Astrocyte (in vitro differentiated cells and primary cell): ENCODE data around the gene PLPP3. TPM values are rescaled to one million over a fixed set of nuclear protein-coding genes. Genes with fewer than 3 reads are reported as not detected.

Experiments used
- DNase-seq: peaks from one replicate; pipeline ENCODE4 v3.0.0-alpha.2; 2010; ENCODE audit warnings: low read depth
- FAIRE-seq: peaks from 2 replicates; lab custom pipeline; 2011; peaks lifted over from hg19 to GRCh38; lab: Jason Lieb, UNC
- H2AFZ ChIP-seq: 2 replicates; pipeline ENCODE4 v1.6.0; 2012; ENCODE audit warnings: low read depth, low read length, inconsistent platforms
- H3K27ac ChIP-seq: 2 replicates; pipeline ENCODE4 v1.5.1; 2011; ENCODE audit warnings: low read depth, low read length, inconsistent platforms
- H3K27me3 ChIP-seq: 2 replicates; pipeline ENCODE4 v1.6.0; 2011; ENCODE audit warnings: low read length, inconsistent platforms; ENCODE audit not compliant: insufficient read depth
- H3K36me3 ChIP-seq: 2 replicates; pipeline ENCODE4 v1.5.1; 2011; ENCODE audit warnings: low read length, inconsistent platforms; ENCODE audit not compliant: insufficient read depth
- H3K4me1 ChIP-seq: 2 replicates; pipeline ENCODE4 v1.5.1; 2011; ENCODE audit warnings: low read length, inconsistent platforms; ENCODE audit not compliant: insufficient read depth
- H3K4me2 ChIP-seq: 2 replicates; pipeline ENCODE4 v1.6.0; 2012; ENCODE audit warnings: low read length, inconsistent platforms
- H3K4me3 ChIP-seq: 2 replicates; pipeline ENCODE4 v1.5.1; 2011; ENCODE audit warnings: low read depth, mild to moderate bottlenecking, low read length, inconsistent platforms; ENCODE audit not compliant: insufficient read depth
- H3K79me2 ChIP-seq: 2 replicates; pipeline ENCODE4 v1.6.0; 2012; ENCODE audit warnings: mild to moderate bottlenecking, low read length, inconsistent platforms; ENCODE audit not compliant: insufficient read depth
- H3K9ac ChIP-seq: 2 replicates; pipeline ENCODE4 v1.6.0; 2012; ENCODE audit warnings: mild to moderate bottlenecking, low read length, inconsistent platforms
- H3K9me3 ChIP-seq: 2 replicates; pipeline ENCODE4 v1.5.1; 2012; ENCODE audit warnings: low read depth, mild to moderate bottlenecking, low read length, inconsistent platforms; ENCODE audit not compliant: insufficient read depth
- H4K20me1 ChIP-seq: 2 replicates; pipeline ENCODE4 v1.6.0; 2012; ENCODE audit warnings: low read length, inconsistent platforms; ENCODE audit not compliant: insufficient read depth
- H3K27ac Mint-ChIP-seq: one replicate; pipeline ENCODE4 v1.8.0; 2021; ENCODE audit warnings: mild to moderate bottlenecking, mixed read lengths; ENCODE audit not compliant: unreplicated experiment
- H3K27me3 Mint-ChIP-seq: one replicate; pipeline ENCODE4 v1.8.0; 2021; ENCODE audit warnings: low read depth, mixed read lengths; ENCODE audit not compliant: unreplicated experiment
- H3K36me3 Mint-ChIP-seq: one replicate; pipeline ENCODE4 v1.8.0; 2021; ENCODE audit warnings: low read depth, mixed read lengths; ENCODE audit not compliant: unreplicated experiment
- H3K4me1 Mint-ChIP-seq: one replicate; pipeline ENCODE4 v1.8.0; 2021; ENCODE audit warnings: low read depth, mixed read lengths; ENCODE audit not compliant: unreplicated experiment
- H3K4me3 Mint-ChIP-seq: one replicate; pipeline ENCODE4 v1.8.0; 2021; ENCODE audit warnings: mild to moderate bottlenecking, moderate library complexity, mixed read lengths; ENCODE audit not compliant: unreplicated experiment
- H3K9me3 Mint-ChIP-seq: one replicate; pipeline ENCODE4 v1.8.0; 2021; ENCODE audit warnings: mild to moderate bottlenecking, mixed read lengths; ENCODE audit not compliant: unreplicated experiment
- CTCF ChIP-seq: IDR thresholded peaks from 2 replicates; pipeline ENCODE4 v1.5.1; 2011; ENCODE audit warnings: low read depth, mild to moderate bottlenecking, inconsistent platforms, low read length, moderate library complexity; ENCODE audit not compliant: insufficient read depth
- EZH2 ChIP-seq: IDR thresholded peaks from 2 replicates; pipeline ENCODE4 v1.6.1; 2012; ENCODE audit warnings: mild to moderate bottlenecking, low read length, inconsistent platforms; ENCODE audit not compliant: insufficient read depth
- total RNA-seq: library from RNA; stranded (reverse); gene quantifications from 2 replicates; pipeline ENCODE4 v1.2.1, GENCODE V29; 2021

PLPP3 gene
- total RNA-seq, 1 donor from 2014 or later: 2.2 TPM

- Mint-ChIP-seq H3K4me1 (peaks cover 2% of the 10 kb centered on the region), H3K4me3 (no peak overlapping the region), H3K27ac (no peak overlapping the region), H3K9me3 (peaks cover 4% of the 10 kb centered on the region), H3K36me3 (no peaks in the 10 kb centered on the region), H3K27me3 (peaks cover 42% of the 10 kb centered on the region)
- Histone ChIP-seq H4K20me1 (no peaks in the 10 kb centered on the region), H3K4me3 (no peak overlapping the region), H3K4me1 (peaks cover 6% of the 10 kb centered on the region), H2AFZ (no peak overlapping the region), H3K79me2 (no peaks in the 10 kb centered on the region), H3K27me3 (no peaks in the 10 kb centered on the region), H3K36me3 (no peaks in the 10 kb centered on the region), H3K9me3 (no peaks in the 10 kb centered on the region), H3K27ac (no peak overlapping the region), H3K4me2 (no peak overlapping the region), H3K9ac (no peak overlapping the region)
- no peak for FAIRE-seq
- no peak for TF ChIP-seq EZH2
- TF ChIP-seq CTCF: no peak
- DNase-seq: no peak
Observed at GRCh38 chr1:56472860-56473259, 106.5 kb downstream of the PLPP3 start.

GRCh38 chr1:56469640-56470371 is 109.6 kb downstream of the PLPP3 start:
- Histone ChIP-seq H4K20me1 (no peaks in the 10 kb centered on the region), H3K9me3 (no peaks in the 10 kb centered on the region), H2AFZ (no peak overlapping the region), H3K36me3 (no peaks in the 10 kb centered on the region), H3K4me3 (no peak overlapping the region), H3K79me2 (no peaks in the 10 kb centered on the region), H3K27me3 (no peaks in the 10 kb centered on the region), H3K4me2 (no peak overlapping the region), H3K4me1 (no peaks in the 10 kb centered on the region), H3K27ac (no peak overlapping the region), H3K9ac (no peak overlapping the region)
- H3K4me1 Mint-ChIP-seq: no peaks in the 10 kb centered on the region
- H3K36me3 Mint-ChIP-seq: no peaks in the 10 kb centered on the region
- peak; percentile 17 for FAIRE-seq
- DNase-seq: peak; percentile 62
- TF ChIP-seq CTCF (no peak), EZH2 (no peak)
- H3K9me3 Mint-ChIP-seq: peaks cover 4% of the 10 kb centered on the region
- no peak overlapping the region for H3K27ac Mint-ChIP-seq
- no peak overlapping the region for H3K4me3 Mint-ChIP-seq
- H3K27me3 Mint-ChIP-seq: peaks cover 34% of the 10 kb centered on the region

GRCh38 chr1:56468518-56468917 is 110.8 kb downstream of the PLPP3 start:
- H3K27me3 Mint-ChIP-seq: peaks cover 27% of the 10 kb centered on the region
- peak overlapping the region; percentile 13 for H3K27ac Mint-ChIP-seq
- no peak overlapping the region for H3K4me3 Mint-ChIP-seq
- Histone ChIP-seq H3K9ac (no peak overlapping the region), H4K20me1 (no peaks in the 10 kb centered on the region), H2AFZ (no peak overlapping the region), H3K4me1 (no peaks in the 10 kb centered on the region), H3K4me3 (no peak overlapping the region), H3K4me2 (no peak overlapping the region), H3K27ac (no peak overlapping the region), H3K36me3 (no peaks in the 10 kb centered on the region), H3K27me3 (no peaks in the 10 kb centered on the region), H3K9me3 (no peaks in the 10 kb centered on the region), H3K79me2 (no peaks in the 10 kb centered on the region)
- TF ChIP-seq EZH2 (no peak), CTCF (no peak)
- no peaks in the 10 kb centered on the region for H3K4me1 Mint-ChIP-seq
- peaks cover 4% of the 10 kb centered on the region for H3K9me3 Mint-ChIP-seq
- FAIRE-seq: no peak
- DNase-seq: no peak
- H3K36me3 Mint-ChIP-seq: no peaks in the 10 kb centered on the region
